Measurements from ENCODE around the gene NR2C2.

NR2C2 gene

GRCh38 chr3:15043408-15044171, 96.2 kb downstream of the NR2C2 start:
- TF ChIP-seq ZNF274 (IDR thresholded peaks at IDR 0.05; ENCODE audit: low read depth, low read length) = no peak
- no peak overlapping the region for H3K4me3 ChIP-seq (ENCODE audit: low read length)

DNA sequence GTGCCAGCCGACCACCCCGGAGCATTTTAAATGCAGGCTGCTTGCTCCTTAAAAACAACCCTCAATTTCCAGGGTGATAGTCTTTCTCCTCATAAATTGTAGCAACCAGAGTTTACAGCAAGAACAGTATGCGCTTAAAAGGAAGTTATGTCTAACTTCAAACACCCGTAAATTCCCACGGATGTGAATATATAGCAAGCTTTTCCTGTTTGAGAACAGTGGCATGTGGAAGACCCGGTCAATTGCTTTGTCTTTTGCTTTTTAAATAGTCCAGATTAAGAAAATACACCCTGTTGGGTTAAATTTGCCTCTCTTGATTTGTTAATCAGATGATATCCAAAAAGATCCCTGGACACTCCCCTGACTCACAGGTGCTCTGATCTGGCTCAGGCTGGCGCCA, 96.9 kb downstream of the NR2C2 start:
- no peak for TF ChIP-seq ZNF274 (IDR thresholded peaks at IDR 0.05; ENCODE audit: low read depth, low read length)
- H3K4me3 ChIP-seq (ENCODE audit: low read length) = no peak overlapping the region

- no peak for TF ChIP-seq ZNF274 (IDR thresholded peaks at IDR 0.05; ENCODE audit: low read depth, low read length)
- H3K4me3 ChIP-seq (ENCODE audit: low read length) = no peak overlapping the region
Measured at GRCh38 chr3:15045667-15046066, 98.3 kb downstream of the NR2C2 start.

DNA sequence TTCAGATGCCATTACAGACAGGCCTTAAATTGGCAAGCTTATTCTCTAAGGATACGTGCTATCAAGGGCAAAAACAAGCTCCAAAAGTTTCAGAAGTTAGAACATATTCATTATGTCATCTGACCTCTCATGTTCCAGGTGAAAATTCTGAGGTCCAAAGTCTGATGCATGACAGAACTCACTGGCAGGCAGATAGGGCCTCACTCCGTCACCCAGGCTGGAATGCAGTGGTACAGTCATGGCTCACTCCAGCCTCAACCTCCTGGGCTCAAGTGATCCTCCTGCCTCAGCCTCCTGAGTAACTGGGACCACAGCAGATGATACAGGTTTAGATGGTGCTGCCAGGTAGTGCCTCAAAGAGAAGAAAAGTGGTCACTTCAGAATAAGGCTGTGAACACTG, 102.2 kb downstream of the NR2C2 start:
- TF ChIP-seq ZNF274 (IDR thresholded peaks at IDR 0.05; ENCODE audit: low read depth, low read length) = no peak

DNA sequence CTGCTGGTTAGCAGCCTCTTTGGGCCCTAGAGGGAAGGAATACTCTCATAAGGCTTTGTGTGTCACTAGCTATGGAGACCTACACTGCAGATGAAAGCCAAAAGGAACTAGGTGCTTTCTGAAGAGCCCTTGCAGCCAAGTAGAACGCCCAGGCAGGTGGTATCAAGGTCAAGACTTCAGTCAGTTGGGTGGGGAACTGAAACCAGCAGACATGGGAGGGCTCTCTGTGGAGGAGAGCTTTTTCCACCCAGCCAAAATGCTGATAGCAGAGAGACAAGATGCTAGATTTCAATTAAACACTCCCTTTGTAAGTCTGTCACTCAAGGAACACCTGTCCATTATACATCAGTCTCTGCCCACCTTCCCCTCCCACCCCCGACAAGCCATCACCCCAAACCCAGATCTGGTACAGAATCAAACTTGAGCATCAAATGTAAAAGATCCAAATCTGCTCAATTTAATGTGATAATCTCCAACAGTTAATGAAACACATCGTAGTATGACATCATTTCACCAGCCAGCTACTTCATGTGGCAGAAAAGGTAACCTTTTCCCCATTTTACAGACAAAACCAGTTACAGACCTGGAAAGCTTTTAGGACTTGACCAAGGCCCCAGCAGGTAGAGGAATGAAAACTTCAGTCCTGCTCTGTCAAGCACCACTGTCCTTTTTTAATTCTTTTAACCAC, 103.2 kb downstream of the NR2C2 start:
- TF ChIP-seq ZNF274 (IDR thresholded peaks at IDR 0.05; ENCODE audit: low read depth, low read length) = no peak
- H3K4me3 ChIP-seq (ENCODE audit: low read length) = no peak overlapping the region

More for the DNA sequence above, 102.2 kb downstream of the NR2C2 start:
- H3K4me3 ChIP-seq (ENCODE audit: low read length) = no peak overlapping the region

- H3K4me3 ChIP-seq (ENCODE audit: low read length) = no peak overlapping the region
- TF ChIP-seq ZNF274 (IDR thresholded peaks at IDR 0.05; ENCODE audit: low read depth, low read length) = no peak
Measured at GRCh38 chr3:15051531-15051930, 104.1 kb downstream of the NR2C2 start.

GRCh38 chr3:15052335-15053242, 105.2 kb downstream of the NR2C2 start:
- TF ChIP-seq ZNF274 (IDR thresholded peaks at IDR 0.05; ENCODE audit: low read depth, low read length) = no peak

GRCh38 chr3:15053541-15053940, 106.2 kb downstream of the NR2C2 start:
- TF ChIP-seq ZNF274 (IDR thresholded peaks at IDR 0.05; ENCODE audit: low read depth, low read length) = no peak
- no peak overlapping the region for H3K4me3 ChIP-seq (ENCODE audit: low read length)

More at GRCh38 chr3:15052335-15053242, 105.2 kb downstream of the NR2C2 start:
- H3K4me3 ChIP-seq (ENCODE audit: low read length) = no peak overlapping the region

- H3K4me3 ChIP-seq (ENCODE audit: low read length) = no peak overlapping the region
- TF ChIP-seq ZNF274 (IDR thresholded peaks at IDR 0.05; ENCODE audit: low read depth, low read length) = no peak
Measured at GRCh38 chr3:15055019-15055557, 107.7 kb downstream of the NR2C2 start.

GRCh38 chr3:15056676-15057404, 109.5 kb downstream of the NR2C2 start:
- H3K4me3 ChIP-seq (ENCODE audit: low read length) = no peak overlapping the region
- no peak for TF ChIP-seq ZNF274 (IDR thresholded peaks at IDR 0.05; ENCODE audit: low read depth, low read length)

DNA sequence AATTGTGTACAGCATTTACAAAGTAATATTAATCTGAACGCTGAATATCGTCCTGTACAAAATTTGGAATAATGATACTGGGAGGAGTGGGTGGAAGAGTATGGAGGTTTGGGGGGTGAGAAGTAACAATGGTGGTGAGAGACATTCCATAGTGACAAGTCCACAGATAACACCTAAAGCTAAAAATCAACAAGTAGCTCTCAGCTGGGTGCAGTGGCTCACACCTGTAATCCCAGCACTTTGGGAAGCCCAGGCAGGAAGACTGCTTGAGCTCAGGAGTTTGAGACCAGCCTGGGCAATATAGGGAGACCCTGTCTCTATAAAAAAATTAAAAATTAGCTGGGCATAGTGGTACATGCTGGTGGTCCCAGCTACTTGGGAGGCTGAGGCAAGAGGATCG, 112.6 kb downstream of the NR2C2 start:
- no peak for TF ChIP-seq ZNF274 (IDR thresholded peaks at IDR 0.05; ENCODE audit: low read depth, low read length)
- H3K4me3 ChIP-seq (ENCODE audit: low read length) = no peak overlapping the region

DNA sequence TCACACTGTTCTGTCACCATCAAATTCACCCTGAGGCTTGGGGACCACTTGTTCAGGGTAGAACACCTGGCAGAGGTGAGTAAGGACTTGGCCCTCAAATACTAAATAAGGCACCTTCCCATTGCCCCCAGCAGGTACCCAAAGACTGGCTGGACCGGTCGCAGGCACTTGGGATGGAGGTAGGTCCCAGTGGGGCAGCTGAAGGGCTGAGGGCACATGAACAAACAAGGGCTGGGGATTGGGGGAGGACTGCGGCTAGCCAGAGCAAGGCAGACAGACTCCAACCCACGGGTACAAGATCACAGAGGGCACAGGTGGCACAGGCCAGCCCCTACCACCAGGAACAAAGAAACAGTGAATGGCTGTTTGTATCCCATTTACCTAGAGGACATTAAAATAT, 115.9 kb downstream of the NR2C2 start:
- H3K4me3 ChIP-seq (ENCODE audit: low read length) = no peak overlapping the region; the same call in 1 of the 2 replicates
- no peak for TF ChIP-seq ZNF274 (IDR thresholded peaks at IDR 0.05; ENCODE audit: low read depth, low read length)

- peak overlapping the region; percentile 81 for H3K4me3 ChIP-seq (ENCODE audit: low read length)
- no peak for TF ChIP-seq ZNF274 (IDR thresholded peaks at IDR 0.05; ENCODE audit: low read depth, low read length)
Measured at GRCh38 chr3:15063656-15064286, 116.4 kb downstream of the NR2C2 start.

All from GM08714 (cell line).